A172 (cell line): ENCODE data around the gene PASK. TPM values are rescaled to one million over a fixed set of nuclear protein-coding genes. Genes with fewer than 3 reads are reported as not detected.
A peak's percentile ranks its signal among the peaks of the same experiment; 100 is the strongest.

Source experiments
- DNase-seq: peaks from one replicate; pipeline ENCODE4 v3.0.0-alpha.2; 2015; ENCODE audit warnings: low spot score
- total RNA-seq: library from RNA; depleted of rRNA; stranded (reverse); fragments of >200 nt; shearing (Covaris generic); gene quantifications from 2 replicates; pipeline ENCODE4 v1.2.3, GENCODE V29; 2014

The PASK gene
- total RNA-seq, 1 experiment from 2014 or later: 5.9 TPM

DNA sequence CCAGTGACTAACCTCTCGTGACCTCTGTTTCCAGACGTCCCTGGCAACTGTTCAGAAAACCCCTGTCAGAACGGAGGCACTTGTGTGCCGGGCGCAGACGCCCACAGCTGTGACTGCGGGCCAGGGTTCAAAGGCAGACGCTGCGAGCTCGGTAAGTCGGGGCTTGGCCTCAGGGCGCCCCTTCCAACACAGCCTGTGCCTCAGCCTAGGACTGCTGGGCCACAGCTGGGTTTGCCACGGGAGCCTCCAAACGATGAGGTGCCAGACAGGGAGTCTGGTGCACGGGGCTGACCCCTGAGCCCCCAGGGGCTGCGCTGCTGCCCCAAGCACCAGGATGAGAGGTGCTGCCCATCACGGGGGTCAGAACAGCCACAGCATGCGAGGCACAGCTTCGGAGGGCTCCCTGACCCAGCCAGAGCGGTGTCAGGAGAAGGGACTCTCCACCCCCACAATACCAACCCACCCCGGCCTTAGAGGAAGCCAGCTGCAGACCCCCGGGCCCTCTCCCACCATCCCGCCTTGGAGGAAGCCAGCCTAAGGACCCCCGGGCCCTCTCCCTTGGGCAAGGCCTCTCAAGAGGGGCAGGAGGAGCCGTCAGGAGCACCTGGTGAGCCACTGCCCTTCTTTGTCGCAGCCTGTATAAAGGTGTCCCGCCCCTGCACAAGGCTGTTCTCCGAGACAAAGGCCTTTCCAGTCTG is 67.5 kb downstream of the PASK start:
- no peak for DNase-seq

DNA sequence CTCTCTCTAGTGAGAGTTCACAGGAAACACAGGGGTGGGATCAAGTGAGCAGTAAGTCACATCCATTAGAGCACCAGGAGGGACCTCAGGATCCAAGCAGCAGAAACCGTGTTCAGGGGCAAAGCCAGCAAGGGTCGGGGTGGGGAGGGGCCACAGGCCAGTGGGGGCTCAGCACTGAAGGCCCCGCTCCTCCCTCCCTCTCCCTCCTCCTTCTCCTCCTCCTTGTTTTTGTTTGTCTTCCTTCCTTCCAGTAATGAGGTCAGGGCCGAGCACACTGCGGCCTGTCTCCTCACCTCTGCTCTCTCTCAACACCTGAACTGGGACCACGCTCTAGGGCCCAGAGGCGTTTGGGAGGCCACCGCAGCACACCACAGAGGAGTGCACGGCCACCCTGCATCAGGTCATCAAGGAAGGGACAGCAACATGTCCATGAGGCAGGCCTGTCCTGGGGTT is 68.1 kb downstream of the PASK start:
- DNase-seq: no peak

DNA sequence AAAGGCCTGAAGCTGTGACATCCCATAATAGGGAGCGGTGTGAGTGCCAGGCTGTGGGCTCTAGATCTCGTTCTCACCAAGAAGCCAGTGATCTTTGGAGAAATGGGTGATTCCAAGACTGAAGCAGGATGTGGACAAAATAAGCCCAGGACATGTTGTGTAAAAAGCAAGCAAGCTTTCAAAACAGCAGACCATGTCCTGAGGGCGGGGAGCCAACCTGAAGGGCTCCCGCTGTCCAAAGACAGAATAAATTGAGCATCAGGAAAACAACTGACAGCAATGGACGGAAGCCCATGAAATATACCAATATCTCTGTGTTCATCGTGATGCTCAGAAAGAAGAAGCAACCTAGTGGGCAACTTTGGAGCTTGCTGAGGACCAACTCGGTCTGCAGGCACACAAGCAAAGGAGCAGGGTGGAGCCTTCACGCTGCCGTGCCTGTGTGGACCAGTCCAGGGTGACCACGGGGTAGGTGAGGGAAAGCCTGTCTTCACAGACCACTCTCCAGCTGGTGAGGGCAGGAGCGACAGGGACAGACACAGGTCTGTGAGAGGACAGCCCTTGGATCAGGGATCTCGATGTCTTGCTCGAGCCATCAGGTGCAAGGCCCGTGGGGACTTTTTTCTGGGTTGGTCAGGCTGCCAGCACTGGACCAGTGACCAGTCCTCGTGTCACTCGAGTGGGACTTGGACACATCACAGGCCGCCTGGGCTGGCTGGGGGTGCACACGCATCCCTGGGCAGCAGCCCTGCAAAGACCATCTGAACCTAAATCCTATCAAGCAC is 68.7 kb downstream of the PASK start:
- no peak for DNase-seq

DNA sequence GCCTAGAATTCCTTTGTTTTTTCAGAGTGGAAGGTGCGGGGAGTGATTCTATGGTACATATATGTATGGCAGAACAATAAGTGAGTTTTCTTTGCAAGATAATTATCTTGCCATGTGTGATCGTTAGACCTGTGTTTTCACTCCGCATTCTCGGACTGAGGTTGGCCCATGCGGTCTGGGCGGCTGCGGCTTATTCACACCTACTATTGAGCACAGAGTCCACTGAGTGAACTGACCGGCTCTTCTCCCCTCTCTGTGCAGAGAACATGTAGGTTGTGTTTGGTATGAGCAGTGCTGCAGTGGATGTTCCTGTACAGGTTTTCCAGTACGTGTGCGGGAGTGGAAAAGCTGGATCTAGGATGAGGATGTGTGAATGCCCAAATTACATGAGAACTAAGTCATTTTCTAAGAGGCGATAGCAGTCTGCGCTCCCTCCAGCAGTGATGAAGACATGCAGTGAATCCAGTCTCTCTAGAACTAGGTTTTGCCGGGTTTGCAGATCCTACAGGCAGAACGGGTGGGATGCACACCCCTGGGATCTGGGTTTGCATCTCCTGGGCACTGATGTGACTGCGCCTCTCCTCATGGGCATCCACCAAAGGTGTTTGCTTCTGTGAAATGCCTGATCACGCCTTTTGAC is 74.3 kb downstream of the PASK start:
- DNase-seq: no peak

DNA sequence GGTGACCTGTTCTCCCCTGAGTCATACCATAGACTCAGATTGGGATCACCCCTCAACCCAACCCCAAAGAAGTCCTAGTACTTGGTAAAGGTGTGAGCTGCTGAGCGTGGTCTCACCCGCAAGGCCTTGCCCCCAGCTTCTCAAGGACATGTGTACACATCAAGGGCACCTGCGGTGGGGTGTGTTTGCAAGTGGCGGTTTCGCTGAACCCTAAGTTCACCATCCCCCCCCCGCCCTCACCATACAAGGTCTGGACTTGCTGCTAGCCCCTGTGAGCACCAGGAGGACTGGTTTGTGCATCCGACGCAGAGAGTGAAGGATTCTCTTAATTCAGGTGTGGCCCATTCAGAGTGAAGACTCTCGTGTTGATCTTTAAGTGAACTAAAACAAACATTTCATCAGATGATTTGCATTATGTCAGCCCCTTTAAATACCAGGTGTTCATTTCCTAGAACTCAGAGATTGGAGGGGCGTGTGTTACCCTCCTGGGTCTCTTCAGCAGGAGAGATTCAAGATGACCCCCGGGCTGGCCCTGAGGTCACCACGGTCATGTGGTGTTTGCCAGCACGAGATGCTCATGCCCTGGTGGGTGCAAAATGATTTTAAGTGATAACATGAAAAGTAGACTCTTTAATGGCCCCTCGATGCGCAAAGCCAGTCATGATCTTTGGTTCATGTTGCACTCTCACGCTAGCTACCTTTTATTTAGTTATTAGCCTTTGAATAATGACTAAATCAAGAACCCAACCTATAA is 75.0 kb downstream of the PASK start:
- no peak for DNase-seq

DNA sequence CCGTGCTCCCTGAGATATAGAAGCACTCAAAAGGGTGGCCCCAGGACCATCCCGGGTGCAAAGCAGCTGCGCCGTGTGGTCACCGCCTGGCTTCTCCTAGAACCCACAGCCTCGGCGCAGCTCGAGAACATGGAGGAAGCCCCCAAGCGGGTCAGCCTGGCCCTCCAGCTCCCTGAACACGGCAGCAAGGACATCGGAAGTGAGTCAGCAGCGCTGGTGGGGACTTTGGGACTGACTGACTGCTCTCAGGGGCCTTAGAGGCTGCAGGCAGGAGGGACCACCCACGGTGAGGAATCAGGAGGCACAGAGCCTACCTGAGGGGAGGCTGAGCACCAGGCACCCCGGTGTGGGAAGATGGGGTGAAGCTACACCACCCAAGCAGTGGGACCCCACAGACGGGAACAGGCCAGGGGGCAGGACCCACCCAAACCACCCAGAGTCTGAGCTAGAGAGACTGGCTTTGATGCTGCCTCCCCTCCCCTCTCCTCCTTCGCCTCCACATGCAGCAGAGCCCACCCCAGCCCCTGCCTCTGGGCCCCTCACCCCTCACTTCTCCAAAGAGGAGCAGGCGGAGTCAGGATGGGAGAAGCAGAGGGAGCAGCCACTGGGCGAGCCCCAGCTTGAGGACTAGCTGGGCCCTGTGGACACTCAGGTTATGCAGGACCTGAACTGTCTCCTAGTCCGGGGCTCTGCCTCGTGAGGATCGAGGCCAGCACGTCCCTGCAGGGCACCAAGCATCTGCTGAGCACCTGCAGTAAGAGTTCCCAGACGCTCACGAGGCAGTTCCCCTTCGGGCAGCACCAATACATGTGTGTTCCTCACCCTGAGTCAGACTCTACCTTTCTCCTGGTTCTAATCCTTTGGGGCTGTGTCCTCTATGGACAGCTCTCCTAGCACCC is 75.9 kb downstream of the PASK start:
- no peak for DNase-seq

DNA sequence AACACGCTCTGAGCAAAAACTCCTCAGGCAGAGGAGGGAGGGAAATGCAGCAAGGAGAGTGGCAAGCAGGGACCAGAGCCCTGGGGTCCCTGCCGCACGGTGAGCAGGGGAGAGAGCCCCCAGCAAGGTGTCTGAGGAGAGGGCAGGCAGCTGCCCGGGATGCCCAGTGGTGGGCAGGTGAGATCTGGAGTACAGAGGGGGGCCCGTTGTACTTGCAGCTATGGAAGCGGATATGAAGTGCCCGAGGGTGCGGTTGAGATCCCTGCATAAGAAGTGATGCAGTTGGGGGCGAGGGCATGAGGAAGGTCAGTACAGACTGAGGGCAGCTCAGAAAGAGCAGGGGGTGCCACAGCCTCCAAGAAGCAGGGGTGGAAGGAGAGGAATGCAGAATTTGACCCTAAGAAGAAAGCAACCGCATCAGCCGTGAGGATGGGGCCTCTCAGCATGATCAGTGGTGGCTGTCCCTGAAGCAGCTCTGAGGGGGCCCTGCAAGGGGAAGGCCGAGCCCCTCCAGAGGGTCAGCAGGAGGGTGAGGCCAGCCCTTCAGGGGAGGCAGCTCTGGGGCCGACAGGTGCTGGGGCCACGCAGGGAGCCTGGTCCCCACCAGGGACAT is 76.6 kb downstream of the PASK start:
- no peak for DNase-seq

DNA sequence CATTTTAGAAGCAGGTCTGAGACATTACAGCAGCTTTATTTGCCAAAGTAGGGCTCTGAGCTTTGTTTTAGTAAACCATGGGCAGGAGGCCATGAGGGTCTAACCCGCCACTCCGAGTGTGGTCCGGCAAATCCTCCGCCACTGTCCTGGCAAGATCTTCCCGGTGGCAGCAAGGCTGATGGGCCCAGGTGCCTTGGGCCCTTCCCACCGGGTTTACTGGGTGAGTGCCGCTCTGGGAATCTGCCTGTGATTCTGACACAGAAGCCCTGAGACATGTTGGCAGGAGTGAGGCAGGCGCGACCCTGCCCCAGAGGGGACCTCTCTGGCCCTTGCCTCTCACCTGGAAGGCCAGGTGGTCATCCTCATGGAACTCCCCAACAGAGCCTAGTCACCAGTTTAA is 77.1 kb downstream of the PASK start:
- DNase-seq: no peak

DNA sequence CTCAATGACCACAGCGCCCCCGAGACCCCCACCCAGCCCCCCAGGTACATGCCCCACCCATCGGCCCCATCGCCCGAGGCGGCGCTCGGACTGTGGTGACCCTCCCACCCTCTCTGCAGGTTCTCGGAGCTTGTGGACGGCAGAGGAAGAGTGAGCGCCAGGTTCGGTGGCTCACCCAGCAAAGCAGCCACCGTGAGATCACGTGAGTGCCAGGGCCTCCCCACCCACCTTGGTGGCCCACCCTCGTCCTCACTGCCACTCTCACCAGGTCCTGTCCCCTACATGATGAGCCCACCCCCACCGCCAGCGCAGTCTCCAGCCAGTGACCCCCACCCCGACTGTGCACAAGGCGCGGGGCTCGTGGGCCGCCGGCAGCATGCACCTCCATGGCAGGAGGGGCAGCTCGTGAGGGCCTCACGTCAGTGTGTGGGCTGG is 77.6 kb downstream of the PASK start:
- DNase-seq: no peak

DNA sequence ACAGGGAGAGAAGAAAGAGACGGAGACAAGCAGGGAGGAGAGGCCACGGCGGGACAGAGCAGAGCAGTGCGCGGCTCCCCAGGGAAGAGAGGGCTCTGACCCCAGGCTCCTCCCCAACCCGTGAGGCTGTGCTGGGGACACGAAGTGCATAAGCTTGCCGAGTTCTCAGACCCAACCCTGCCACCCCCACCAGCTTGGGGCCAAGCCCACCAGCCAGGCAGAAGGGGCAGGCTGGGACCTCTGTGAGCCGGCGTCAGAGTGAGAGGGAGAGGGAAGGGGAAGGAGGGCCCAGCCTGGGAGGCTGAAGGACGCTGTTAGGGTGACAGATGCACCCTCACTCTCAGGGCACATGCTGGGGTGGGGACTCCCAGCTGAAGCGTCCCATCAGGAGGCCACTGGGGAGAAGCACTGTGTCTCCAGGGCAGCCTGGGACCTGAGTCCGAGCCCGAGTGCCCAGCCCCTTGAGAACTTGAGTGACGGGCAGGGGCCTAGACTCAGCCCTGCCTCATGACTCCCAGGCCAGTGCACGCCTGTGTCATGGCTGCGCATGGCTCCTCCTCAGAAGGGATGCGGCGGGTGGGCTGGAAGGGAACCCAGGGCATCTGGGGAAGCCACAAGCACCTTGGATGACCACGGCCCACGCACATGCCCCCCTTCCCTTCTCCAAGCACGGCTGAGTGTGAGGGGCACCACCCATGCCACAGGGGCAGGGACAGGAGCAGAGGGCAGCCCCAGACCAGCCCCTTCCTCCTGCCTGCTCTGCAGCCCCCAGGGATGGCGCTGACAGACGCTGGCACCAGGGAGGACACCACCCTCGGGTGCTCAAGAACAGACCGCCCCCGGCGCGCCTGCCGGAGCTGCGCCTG is 78.2 kb downstream of the PASK start:
- no peak for DNase-seq

DNA sequence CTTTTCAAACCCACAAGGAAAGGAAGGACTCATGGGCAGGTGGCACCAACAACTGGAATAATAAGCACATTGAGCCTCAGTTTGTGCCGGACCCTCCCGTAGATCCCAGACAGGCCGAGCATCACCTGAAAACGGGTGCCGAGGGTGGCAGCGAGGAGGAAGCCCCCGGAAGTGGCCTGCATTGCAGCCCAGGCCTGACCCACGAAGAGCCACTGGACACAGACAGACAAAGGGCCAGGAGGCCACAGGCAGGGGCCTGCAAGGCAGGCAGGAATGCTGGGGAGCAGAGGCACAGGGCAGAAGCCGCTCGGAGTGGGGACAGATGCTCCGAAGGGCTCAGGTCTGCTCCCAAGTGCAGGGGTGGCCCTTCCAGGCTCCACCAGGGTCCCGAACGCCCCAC is 78.9 kb downstream of the PASK start:
- no peak for DNase-seq

DNA sequence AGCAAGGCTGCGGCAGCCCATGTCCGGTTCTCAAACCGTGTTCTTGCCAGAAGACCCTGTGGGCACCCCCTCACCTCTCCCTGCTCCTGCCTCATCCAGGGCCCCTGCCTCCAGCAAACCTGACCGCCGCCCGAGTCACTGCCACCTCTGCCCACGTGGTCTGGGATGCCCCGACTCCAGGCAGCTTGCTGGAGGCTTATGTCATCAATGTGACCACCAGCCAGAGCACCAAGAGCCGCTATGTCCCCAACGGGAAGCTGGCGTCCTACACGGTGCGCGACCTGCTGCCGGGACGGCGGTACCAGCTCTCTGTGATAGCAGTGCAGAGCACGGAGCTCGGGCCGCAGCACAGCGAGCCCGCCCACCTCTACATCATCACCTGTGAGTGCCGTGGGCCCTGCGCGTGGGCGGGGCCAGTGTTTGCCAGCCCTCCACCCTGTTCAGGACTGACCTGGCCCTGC is 79.4 kb downstream of the PASK start:
- DNase-seq: no peak

DNA sequence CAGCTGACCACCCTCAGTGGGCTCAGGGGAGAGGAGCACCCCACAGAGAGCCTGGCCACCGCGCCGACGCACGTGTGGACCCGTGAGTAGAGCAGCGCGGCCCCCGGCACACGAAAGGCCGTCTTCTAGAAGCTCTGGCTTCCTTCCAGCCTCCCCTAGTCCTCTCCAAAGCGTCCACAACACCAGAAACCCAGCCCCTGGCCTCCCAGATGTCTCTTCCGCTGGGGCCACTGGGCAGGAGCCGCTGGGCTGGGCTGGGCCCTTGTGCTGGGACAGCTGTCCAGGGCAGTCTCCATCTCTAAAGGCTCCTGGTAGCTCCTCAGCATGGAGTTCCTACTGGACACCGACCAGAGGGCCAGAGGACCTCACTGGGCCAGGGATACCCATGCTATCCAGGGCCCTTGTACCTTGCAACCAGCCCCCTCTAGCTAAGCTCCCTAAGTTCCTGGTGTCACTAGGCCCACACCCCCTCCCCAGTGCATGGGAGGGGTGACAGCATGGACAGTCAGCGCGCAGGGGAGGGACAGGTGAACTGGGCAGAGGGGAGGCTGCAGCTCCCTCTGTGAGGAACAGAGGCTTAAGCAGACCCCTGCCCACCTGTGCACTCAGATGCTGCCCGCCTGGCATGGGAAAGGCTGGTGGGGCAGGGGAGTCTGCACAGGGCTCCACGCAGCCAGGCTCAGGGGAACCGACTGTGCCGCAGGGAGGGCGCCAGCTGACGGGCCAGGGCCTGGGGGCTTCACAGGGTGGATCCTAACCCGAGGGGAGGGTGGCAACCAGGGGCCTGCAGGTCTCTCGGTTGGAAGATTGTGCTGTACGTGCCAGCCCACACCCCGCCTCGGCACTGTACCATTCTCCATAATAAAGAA is 80.1 kb downstream of the PASK start:
- no peak for DNase-seq

DNA sequence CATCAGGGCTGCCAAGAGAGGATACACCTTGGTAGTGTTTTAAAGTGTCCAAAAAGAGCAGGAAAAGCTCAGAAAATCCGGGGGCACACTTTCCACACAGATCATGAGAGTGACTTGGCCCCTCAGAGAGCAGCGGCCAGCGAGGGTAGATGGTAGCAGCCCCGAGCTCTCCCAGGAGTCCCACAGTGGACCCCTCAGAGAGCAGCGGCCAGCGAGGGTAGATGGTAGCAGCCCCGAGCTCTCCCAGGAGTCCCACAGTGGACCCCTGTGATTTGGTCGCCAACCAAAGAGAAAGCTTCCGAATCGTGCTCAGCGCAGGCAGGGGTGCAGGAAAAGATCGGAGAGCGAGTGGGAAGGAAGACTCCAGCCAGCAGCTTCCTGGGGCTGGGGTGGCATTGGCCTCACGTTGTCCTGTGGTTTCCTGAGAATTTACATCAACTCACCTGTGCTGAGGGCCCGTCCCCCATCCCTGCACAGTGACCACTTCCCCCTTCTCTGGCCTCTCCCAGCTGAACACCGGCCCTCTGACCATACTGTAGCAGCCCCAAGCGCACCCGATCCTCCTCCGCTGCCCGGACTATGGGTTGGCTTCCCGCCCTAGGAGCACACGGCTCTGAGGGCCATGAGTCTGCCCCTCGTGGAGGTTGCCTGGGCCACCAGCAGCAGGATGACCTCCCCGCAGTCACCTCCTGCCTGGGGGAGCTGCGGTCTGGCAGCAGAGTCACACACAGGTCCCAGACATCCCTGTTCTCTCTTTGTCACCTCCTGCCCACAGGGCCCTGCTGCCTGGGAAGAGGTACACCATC is 80.9 kb downstream of the PASK start:
- no peak for DNase-seq

DNA sequence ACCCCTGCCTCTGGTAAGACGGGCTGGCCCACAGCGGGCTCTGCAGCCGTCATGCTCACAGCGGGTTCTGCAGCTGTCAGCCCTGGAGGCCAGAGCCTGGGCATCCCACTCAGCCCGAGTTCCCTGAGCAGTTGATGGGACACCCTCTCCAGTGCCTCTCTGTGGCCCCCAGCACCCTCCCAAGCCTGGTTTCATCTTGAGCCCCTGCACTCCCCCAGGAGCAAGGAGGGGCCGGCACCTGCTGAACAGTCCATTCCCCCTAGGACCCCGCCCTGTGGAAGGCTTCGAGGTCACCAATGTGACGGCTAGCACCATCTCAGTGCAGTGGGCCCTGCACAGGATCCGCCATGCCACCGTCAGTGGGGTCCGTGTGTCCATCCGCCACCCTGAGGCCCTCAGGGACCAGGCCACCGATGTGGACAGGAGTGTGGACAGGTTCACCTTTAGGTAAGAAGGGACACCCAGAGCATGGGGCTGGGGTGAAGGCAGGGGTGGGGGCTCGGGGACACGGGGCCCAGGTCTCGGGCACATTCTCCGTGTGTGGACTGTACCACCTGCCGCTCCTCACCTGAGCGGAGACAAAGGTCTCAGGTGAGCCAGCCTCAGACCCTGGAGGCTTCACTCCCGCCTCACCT is 81.7 kb downstream of the PASK start:
- DNase-seq: no peak

DNA sequence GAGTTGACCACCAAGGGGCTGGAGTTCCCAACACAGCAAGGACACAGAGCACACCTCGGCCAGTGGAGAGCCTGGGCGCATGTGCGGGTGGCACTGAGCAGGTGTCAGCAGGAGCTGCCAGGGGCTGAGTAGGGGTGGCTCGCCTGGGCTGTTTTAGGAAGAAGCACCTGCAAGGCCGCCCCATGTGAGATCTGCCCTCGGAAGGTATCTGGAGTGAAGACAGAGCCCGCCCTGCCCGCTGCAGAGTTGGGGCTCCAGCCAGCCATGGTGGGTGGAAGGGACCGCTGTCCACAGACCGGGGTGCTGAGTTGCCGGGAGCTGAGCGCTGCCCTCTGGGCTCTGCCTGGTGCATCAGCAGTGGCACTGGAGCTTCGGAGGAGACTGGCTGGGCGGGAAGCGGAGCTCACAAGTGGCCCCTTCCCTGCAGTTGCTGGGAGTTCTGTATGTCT is 82.4 kb downstream of the PASK start:
- DNase-seq: peak; percentile 6
